ENCODE results near the gene PLEKHN1.

The PLEKHN1 gene

GRCh38 chr1:965526-966134 lies 652 bp upstream of the PLEKHN1 start:
- Histone ChIP-seq H3K27ac (ENCODE audit: low read depth, low read length) (no peak overlapping the region), H3K27me3 (ENCODE audit: control insufficient read depth, insufficient read depth, low read length) (peaks cover 61% of the 10 kb centered on the region), H3K9me3 (ENCODE audit: control insufficient read depth, insufficient read depth, low read length) (no peaks in the 10 kb centered on the region), H3K4me3 (ENCODE audit: low read depth, low read length) (no peak overlapping the region), H3K4me1 (ENCODE audit: control insufficient read depth, insufficient read depth, low read length) (0 out of 2 replicates have a peak, but pooled peaks cover 4% of the 10 kb centered on the region), H3K9ac (ENCODE audit: low read depth, low read length) (no peak overlapping the region), H3K36me3 (ENCODE audit: control insufficient read depth, insufficient read depth, low read length) (peaks cover 28% of the 10 kb centered on the region)

- Histone ChIP-seq H3K9me3 (ENCODE audit: control insufficient read depth, insufficient read depth, low read length) (no peaks in the 10 kb centered on the region), H3K4me1 (ENCODE audit: control insufficient read depth, insufficient read depth, low read length) (0 out of 2 replicates have a peak, but pooled peaks cover 4% of the 10 kb centered on the region), H3K27me3 (ENCODE audit: control insufficient read depth, insufficient read depth, low read length) (peaks cover 57% of the 10 kb centered on the region), H3K9ac (ENCODE audit: low read depth, low read length) (no peak overlapping the region; the same call in 1 of the 2 replicates), H3K4me3 (ENCODE audit: low read depth, low read length) (peak overlapping the region; percentile 72), H3K36me3 (ENCODE audit: control insufficient read depth, insufficient read depth, low read length) (peaks cover 28% of the 10 kb centered on the region), H3K27ac (ENCODE audit: low read depth, low read length) (no peak overlapping the region)
Observed at GRCh38 chr1:966704-967300, 520 bp downstream of the PLEKHN1 start.

- Histone ChIP-seq H3K27ac (ENCODE audit: low read depth, low read length) (no peak overlapping the region), H3K27me3 (ENCODE audit: control insufficient read depth, insufficient read depth, low read length) (peaks cover 57% of the 10 kb centered on the region), H3K4me3 (ENCODE audit: low read depth, low read length) (no peak overlapping the region), H3K9me3 (ENCODE audit: control insufficient read depth, insufficient read depth, low read length) (no peaks in the 10 kb centered on the region), H3K36me3 (ENCODE audit: control insufficient read depth, insufficient read depth, low read length) (peaks cover 21% of the 10 kb centered on the region), H3K4me1 (ENCODE audit: control insufficient read depth, insufficient read depth, low read length) (0 out of 2 replicates have a peak, but pooled peaks cover 4% of the 10 kb centered on the region), H3K9ac (ENCODE audit: low read depth, low read length) (no peak overlapping the region)
Observed at GRCh38 chr1:967466-968343, 1.4 kb downstream of the PLEKHN1 start.

- no peak overlapping the region for H3K4me3 ChIP-seq (ENCODE audit: low read depth, low read length)
- H3K27ac ChIP-seq (ENCODE audit: low read depth, low read length), result no peak overlapping the region
- no peaks in the 10 kb centered on the region for H3K9me3 ChIP-seq (ENCODE audit: control insufficient read depth, insufficient read depth, low read length)
- peaks cover 60% of the 10 kb centered on the region for H3K27me3 ChIP-seq (ENCODE audit: control insufficient read depth, insufficient read depth, low read length)
- no peak overlapping the region for H3K9ac ChIP-seq (ENCODE audit: low read depth, low read length)
- H3K36me3 ChIP-seq (ENCODE audit: control insufficient read depth, insufficient read depth, low read length), result peaks cover 8% of the 10 kb centered on the region; the same call in 1 of the 2 replicates
- H3K4me1 ChIP-seq (ENCODE audit: control insufficient read depth, insufficient read depth, low read length), result 0 out of 2 replicates have a peak, but pooled peaks cover 4% of the 10 kb centered on the region
Observed at GRCh38 chr1:969260-969855, 3.1 kb downstream of the PLEKHN1 start.

GRCh38 chr1:970242-970972 lies 4.1 kb downstream of the PLEKHN1 start:
- Histone ChIP-seq H3K4me3 (ENCODE audit: low read depth, low read length) (no peak overlapping the region; the same call in 1 of the 2 replicates), H3K9me3 (ENCODE audit: control insufficient read depth, insufficient read depth, low read length) (no peaks in the 10 kb centered on the region), H3K36me3 (ENCODE audit: control insufficient read depth, insufficient read depth, low read length) (peaks cover 2% of the 10 kb centered on the region; the same call in 1 of the 2 replicates), H3K4me1 (ENCODE audit: control insufficient read depth, insufficient read depth, low read length) (0 out of 2 replicates have a peak, but pooled peaks cover 4% of the 10 kb centered on the region), H3K27ac (ENCODE audit: low read depth, low read length) (no peak overlapping the region), H3K27me3 (ENCODE audit: control insufficient read depth, insufficient read depth, low read length) (peaks cover 62% of the 10 kb centered on the region), H3K9ac (ENCODE audit: low read depth, low read length) (no peak overlapping the region)

GRCh38 chr1:970973-971730 lies 4.9 kb downstream of the PLEKHN1 start:
- H3K27me3 ChIP-seq (ENCODE audit: control insufficient read depth, insufficient read depth, low read length), result peaks cover 57% of the 10 kb centered on the region
- no peak overlapping the region for H3K27ac ChIP-seq (ENCODE audit: low read depth, low read length)

GRCh38 chr1:971751-972506 lies 5.6 kb downstream of the PLEKHN1 start:
- Histone ChIP-seq H3K27ac (ENCODE audit: low read depth, low read length) (no peak overlapping the region), H3K36me3 (ENCODE audit: control insufficient read depth, insufficient read depth, low read length) (no peaks in the 10 kb centered on the region), H3K4me1 (ENCODE audit: control insufficient read depth, insufficient read depth, low read length) (no peaks in the 10 kb centered on the region), H3K9ac (ENCODE audit: low read depth, low read length) (no peak overlapping the region), H3K4me3 (ENCODE audit: low read depth, low read length) (no peak overlapping the region), H3K27me3 (ENCODE audit: control insufficient read depth, insufficient read depth, low read length) (peaks cover 49% of the 10 kb centered on the region), H3K9me3 (ENCODE audit: control insufficient read depth, insufficient read depth, low read length) (no peaks in the 10 kb centered on the region)

More at GRCh38 chr1:970973-971730, 4.9 kb downstream of the PLEKHN1 start:
- Histone ChIP-seq H3K9ac (ENCODE audit: low read depth, low read length) (no peak overlapping the region), H3K4me3 (ENCODE audit: low read depth, low read length) (no peak overlapping the region), H3K36me3 (ENCODE audit: control insufficient read depth, insufficient read depth, low read length) (no peaks in the 10 kb centered on the region), H3K9me3 (ENCODE audit: control insufficient read depth, insufficient read depth, low read length) (no peaks in the 10 kb centered on the region), H3K4me1 (ENCODE audit: control insufficient read depth, insufficient read depth, low read length) (0 out of 2 replicates have a peak, but pooled peaks cover under 1% of the 10 kb centered on the region)

- Histone ChIP-seq H3K27ac (ENCODE audit: low read depth, low read length) (no peak overlapping the region), H3K27me3 (ENCODE audit: control insufficient read depth, insufficient read depth, low read length) (peaks cover 40% of the 10 kb centered on the region), H3K4me1 (ENCODE audit: control insufficient read depth, insufficient read depth, low read length) (no peaks in the 10 kb centered on the region), H3K36me3 (ENCODE audit: control insufficient read depth, insufficient read depth, low read length) (no peaks in the 10 kb centered on the region), H3K4me3 (ENCODE audit: low read depth, low read length) (no peak overlapping the region), H3K9me3 (ENCODE audit: control insufficient read depth, insufficient read depth, low read length) (no peaks in the 10 kb centered on the region), H3K9ac (ENCODE audit: low read depth, low read length) (no peak overlapping the region)
Observed at GRCh38 chr1:972726-973458, 6.6 kb downstream of the PLEKHN1 start.

All from HUES48 (cell line).